Subcutaneous adipose tissue (tissue), 4 donors: Measurements from ENCODE around the gene TBC1D13. TPM values are rescaled to one million over a fixed set of nuclear protein-coding genes. Genes with fewer than 3 reads are reported as not detected.

ENCODE experiments used
- CTCF ChIP-seq: fragments of 450-650 bp; IDR thresholded peaks from one replicate; pipeline ENCODE4 v1.5.1; 2016; ENCODE audit warnings: low read depth, mild to moderate bottlenecking, control low read depth, antibody characterized with exemption, moderate library complexity
- total RNA-seq, 4 donors: library from RNA; depleted of rRNA; stranded (reverse); fragments of >200 nt; gene quantifications; one replicate each; pipeline ENCODE4 v1.1.0, GENCODE V29; 2016

TBC1D13 gene
- total RNA-seq = 10 to 100 TPM in 3 of 4 donors, 1 to 10 TPM in 1; 9.0 to 27.9 (median 12.4) TPM

GRCh38 chr9:128786681-128787601 lies at the start of gene TBC1D13:
TSS of gene TBC1D13 (plus strand) at chr9:128787253. CDS start at chr9:128787354, 101 bp downstream.
- TF ChIP-seq CTCF = no peak

GRCh38 chr9:128742401-128742800 lies 44.7 kb upstream of the TBC1D13 start:
- no peak for TF ChIP-seq CTCF

GRCh38 chr9:128743421-128743820 lies 43.6 kb upstream of the TBC1D13 start:
- TF ChIP-seq CTCF = no peak

GRCh38 chr9:128747241-128747640 lies 39.8 kb upstream of the TBC1D13 start:
- TF ChIP-seq CTCF = no peak

- TF ChIP-seq CTCF = no peak
Observed at GRCh38 chr9:128750926-128751595, 36.0 kb upstream of the TBC1D13 start.

GRCh38 chr9:128753627-128754026 lies 33.4 kb upstream of the TBC1D13 start:
- no peak for TF ChIP-seq CTCF

- no peak for TF ChIP-seq CTCF
Observed at GRCh38 chr9:128757602-128758001, 29.5 kb upstream of the TBC1D13 start.
